ENCODE measurements around the gene MAML3. TPM values are rescaled to one million over a fixed set of nuclear protein-coding genes. Genes with fewer than 3 reads are reported as not detected.

MAML3 gene
- total and polyA plus RNA-seq, 2 experiments from 2014 or later = 1.7 to 6.5 TPM

GRCh38 chr4:139924782-139925181 lies 229.2 kb downstream of the MAML3 start:
- H3K27me3 ChIP-seq (ENCODE audit: insufficient read depth) = no peaks in the 10 kb centered on the region
- ATAC-seq (no peak), DNase-seq (ENCODE audit: low spot score) (no peak)
- no peaks in the 10 kb centered on the region for H3K79me2 ChIP-seq (replicated peaks; ENCODE audit: insufficient read depth)
- peaks cover 22% of the 10 kb centered on the region for H3K4me1 ChIP-seq (ENCODE audit: insufficient read depth)
- Mint-ChIP-seq H3K27me3 (ENCODE audit: insufficient read depth, low read depth, poor library complexity) (peaks cover 9% of the 10 kb centered on the region), H3K4me3 (no peak overlapping the region), H3K9me3 (no peaks in the 10 kb centered on the region), H3K27ac (no peak overlapping the region), H3K4me1 (peaks cover 30% of the 10 kb centered on the region), H3K36me3 (ENCODE audit: low read depth) (no peaks in the 10 kb centered on the region)
- H3K27ac ChIP-seq (ENCODE audit: low read depth) = no peak overlapping the region
- TF ChIP-seq EZH2phosphoT487 (IDR thresholded peaks at IDR 0.05; ENCODE audit: unreplicated experiment) (no peak), ZNF331 (CRISPR knock-in tag; IDR thresholded peaks at IDR 0.05; ENCODE audit: low read depth) (no peak), CREB1 (CRISPR knock-in tag; IDR thresholded peaks at IDR 0.05; ENCODE audit: low read depth) (no peak), EZH2 (IDR thresholded peaks at IDR 0.05; ENCODE audit: low read depth, unreplicated experiment) (no peak), ZNF462 (CRISPR knock-in tag; IDR thresholded peaks at IDR 0.05) (no peak)
- no peaks in the 10 kb centered on the region for H3K9me2 ChIP-seq (ENCODE audit: insufficient read depth)
- H4K20me1 ChIP-seq (replicated peaks; ENCODE audit: insufficient read depth) = 0 out of 2 replicates have a peak, but pooled peaks cover 3% of the 10 kb centered on the region
- no peak overlapping the region for H2AFZ ChIP-seq
- H3K36me3 ChIP-seq (ENCODE audit: insufficient read depth) = no peaks in the 10 kb centered on the region
- no peak overlapping the region for H3K4me3 ChIP-seq
- H3F3A ChIP-seq (replicated peaks; ENCODE audit: low read depth) = no peaks in the 10 kb centered on the region
- no peak overlapping the region for H3K4me2 ChIP-seq

- Histone ChIP-seq H3K27me3 (ENCODE audit: insufficient read depth) (no peaks in the 10 kb centered on the region), H3K4me3 (0 out of 2 replicates have a peak overlapping the region, but pooled peaks have one; percentile 11), H3K4me2 (peak overlapping the region; percentile 65), H3K4me1 (ENCODE audit: insufficient read depth) (peaks cover 42% of the 10 kb centered on the region), H3K36me3 (ENCODE audit: insufficient read depth) (no peaks in the 10 kb centered on the region), H3F3A (replicated peaks; ENCODE audit: low read depth) (no peaks in the 10 kb centered on the region), H4K20me1 (replicated peaks; ENCODE audit: insufficient read depth) (0 out of 2 replicates have a peak, but pooled peaks cover 3% of the 10 kb centered on the region), H3K27ac (ENCODE audit: low read depth) (no peak overlapping the region), H2AFZ (no peak overlapping the region), H3K9me2 (ENCODE audit: insufficient read depth) (no peaks in the 10 kb centered on the region), H3K79me2 (replicated peaks; ENCODE audit: insufficient read depth) (no peaks in the 10 kb centered on the region)
- Mint-ChIP-seq H3K27me3 (ENCODE audit: insufficient read depth, low read depth, poor library complexity) (peaks cover 9% of the 10 kb centered on the region), H3K27ac (no peak overlapping the region), H3K9me3 (no peaks in the 10 kb centered on the region), H3K4me1 (peaks cover 49% of the 10 kb centered on the region), H3K36me3 (ENCODE audit: low read depth) (no peaks in the 10 kb centered on the region), H3K4me3 (no peak overlapping the region)
- no peak for DNase-seq (ENCODE audit: low spot score)
- ATAC-seq = peak; percentile 43
- TF ChIP-seq REST (IDR thresholded peaks at IDR 0.05; ENCODE audit: unreplicated experiment) (no peak), EZH2 (IDR thresholded peaks at IDR 0.05; ENCODE audit: low read depth, unreplicated experiment) (no peak), EZH2phosphoT487 (IDR thresholded peaks at IDR 0.05; ENCODE audit: unreplicated experiment) (no peak), ZNF331 (CRISPR knock-in tag; IDR thresholded peaks at IDR 0.05; ENCODE audit: low read depth) (no peak)
These were observed 231.5 kb downstream of the MAML3 start for GRCh38 chr4:139922406-139923024.
